SW480 (cell line): ENCODE results near the gene EGR4.

Experiments
- DNase-seq: peaks from one replicate; pipeline ENCODE4 v3.0.0-alpha.2; 2016; ENCODE audit warnings: low spot score

EGR4 gene

GRCh38 chr2:73290049-73290839 is 3.1 kb downstream of the EGR4 start:
- peak; percentile 85 for DNase-seq

GRCh38 chr2:73289304-73289703 is 4.0 kb downstream of the EGR4 start:
- DNase-seq = no peak

- DNase-seq = no peak
Observed at GRCh38 chr2:73286134-73286655, 7.2 kb downstream of the EGR4 start.

- DNase-seq = peak; percentile 62
Observed at GRCh38 chr2:73285159-73285739, 8.1 kb downstream of the EGR4 start.

- peak; percentile 76 for DNase-seq
Observed at GRCh38 chr2:73284296-73285158, 8.8 kb downstream of the EGR4 start, which contains the start of gene FBXO41. FBXO41 (minus strand) TSS chr2:73284478; CDS start chr2:73269630, 14,848 bp downstream.

GRCh38 chr2:73283545-73284295 is 9.6 kb downstream of the EGR4 start:
- DNase-seq = peak; percentile 40

GRCh38 chr2:73282924-73283544 is 10.3 kb downstream of the EGR4 start:
- DNase-seq = no peak

- no peak for DNase-seq
Observed at GRCh38 chr2:73281244-73281643, 12.1 kb downstream of the EGR4 start.

- no peak for DNase-seq
Observed at GRCh38 chr2:73279852-73280251, 13.5 kb downstream of the EGR4 start.

GRCh38 chr2:73272270-73272669 is 21.1 kb downstream of the EGR4 start:
- DNase-seq = no peak

GRCh38 chr2:73269686-73270465 is 23.5 kb downstream of the EGR4 start:
- no peak for DNase-seq

- DNase-seq = peak; percentile 91
Observed at GRCh38 chr2:73268830-73269685, 24.3 kb downstream of the EGR4 start.

- DNase-seq = no peak
Observed at GRCh38 chr2:73268366-73268829, 24.9 kb downstream of the EGR4 start.

- DNase-seq = no peak
Observed at GRCh38 chr2:73267008-73267407, 26.3 kb downstream of the EGR4 start.

GRCh38 chr2:73266061-73266901 is 27.1 kb downstream of the EGR4 start:
- no peak for DNase-seq

GRCh38 chr2:73265298-73266060 is 27.9 kb downstream of the EGR4 start:
- no peak for DNase-seq

GRCh38 chr2:73264783-73265182 is 28.6 kb downstream of the EGR4 start:
- DNase-seq = no peak

GRCh38 chr2:73264332-73264606 is 29.1 kb downstream of the EGR4 start:
- DNase-seq = no peak
